GM12878 (cell line): ENCODE data around the gene ADAMTSL3. TPM values are rescaled to one million over a fixed set of nuclear protein-coding genes. Genes with fewer than 3 reads are reported as not detected.

Experiments
- ATF2 ChIP-seq: IDR thresholded peaks from 2 replicates; pipeline ENCODE4 v1.6.1; 2012; ENCODE audit warnings: low read length, inconsistent platforms
- ATF7 ChIP-seq: fragments of 450-650 bp; IDR thresholded peaks from 2 replicates; pipeline ENCODE4 v1.6.1; 2016; ENCODE audit warnings: low read depth, mild to moderate bottlenecking
- BACH1 ChIP-seq: fragments of 450-650 bp; IDR thresholded peaks from 2 replicates; pipeline ENCODE4 v1.6.1; 2017; ENCODE audit warnings: mild to moderate bottlenecking, borderline replicate concordance
- BCL11A ChIP-seq: IDR thresholded peaks from 2 replicates; pipeline ENCODE4 v1.6.1; 2011; ENCODE audit warnings: low read depth, low read length
- BMI1 ChIP-seq: fragments of 450-650 bp; IDR thresholded peaks from 2 replicates; pipeline ENCODE4 v1.6.1; 2016; ENCODE audit warnings: mild to moderate bottlenecking, moderate library complexity, borderline replicate concordance
- CHD2 ChIP-seq: IDR thresholded peaks from 2 replicates; pipeline ENCODE4 v1.6.1; 2011; ENCODE audit warnings: low read depth, low read length, improper control_type of control experiment, borderline replicate concordance
- DPF2 ChIP-seq: fragments of 450-650 bp; IDR thresholded peaks from 2 replicates; pipeline ENCODE4 v1.6.1; 2017; ENCODE audit warnings: mild to moderate bottlenecking
- FOXM1 ChIP-seq: IDR thresholded peaks from 2 replicates; pipeline ENCODE4 v1.6.1; 2012; ENCODE audit warnings: low read depth, mild to moderate bottlenecking, inconsistent platforms, low read length, moderate library complexity
- HDAC6 ChIP-seq: fragments of 200-600 bp; sonication (generic); IDR thresholded peaks from one replicate; pipeline ENCODE4 v1.8.0; 2017; ENCODE audit warnings: antibody characterized with exemption; ENCODE audit not compliant: unreplicated experiment
- JUND ChIP-seq: IDR thresholded peaks from 2 replicates; pipeline ENCODE4 v1.6.1; 2012; ENCODE audit warnings: low read depth, mild to moderate bottlenecking, low read length, improper control_type of control experiment, moderate library complexity
- NBN ChIP-seq: fragments of 450-650 bp; IDR thresholded peaks from 2 replicates; pipeline ENCODE4 v1.6.1; 2016
- POLR2A ChIP-seq: IDR thresholded peaks from 2 replicates; pipeline ENCODE4 v1.6.1; 2011; ENCODE audit warnings: low read depth, mild to moderate bottlenecking, low read length
- RELA ChIP-seq: fragments of 450-650 bp; IDR thresholded peaks from 2 replicates; pipeline ENCODE4 v1.8.0; 2014; ENCODE audit warnings: borderline replicate concordance; ENCODE audit not compliant: partially characterized antibody
- RUNX3 ChIP-seq: IDR thresholded peaks from 2 replicates; pipeline ENCODE4 v1.6.1; 2012; ENCODE audit warnings: low read length, inconsistent platforms
- SP1 ChIP-seq: IDR thresholded peaks from one replicate; pipeline ENCODE4 v1.6.1; 2011; ENCODE audit warnings: low read depth, low read length
- SREBF2 ChIP-seq: IDR thresholded peaks from 2 replicates; pipeline ENCODE4 v1.6.1; 2012; ENCODE audit warnings: mild to moderate bottlenecking, low read length
- SRF ChIP-seq, 2 experiments: IDR thresholded peaks; 2 replicates each; pipeline ENCODE4 v1.6.1; 2011; ENCODE audit warnings: low read depth in 2 of 2, low read length in 2 of 2, mild to moderate bottlenecking in 1 of 2, moderate library complexity in 1 of 2
- WRNIP1 ChIP-seq: IDR thresholded peaks from 2 replicates; pipeline ENCODE4 v1.6.1; 2011; ENCODE audit warnings: low read depth, low read length, improper control_type of control experiment, borderline replicate concordance
- YBX1 ChIP-seq: fragments of 450-650 bp; IDR thresholded peaks from 2 replicates; pipeline ENCODE4 v1.6.1; 2016; ENCODE audit warnings: antibody characterized with exemption
- ZNF622 ChIP-seq: fragments of 450-650 bp; IDR thresholded peaks from 2 replicates; pipeline ENCODE4 v1.6.1; 2017; ENCODE audit warnings: mild to moderate bottlenecking, inconsistent platforms
- ZZZ3 ChIP-seq: IDR thresholded peaks from 2 replicates; pipeline ENCODE4 v1.6.1; 2011; ENCODE audit warnings: low read depth; ENCODE audit not compliant: control insufficient read depth, insufficient read length
- polyA plus RNA-seq, 11 experiments: library from polyadenylated mRNA; depleted of rRNA in 4 of 11; unstranded in 6 of 11; stranded (reverse) in 5 of 11; fragments of >200 nt; fragmentation: Nextera tagmentation in 4 of 11; fragmentation: Illumina TruSeq in 1 of 11; extraction: Ambion mirVana in 4 of 11; extraction: Trizol in 1 of 11; gene quantifications; 1 replicate in 1 of 11; 2 replicates in 10 of 11; pipeline versions ENCODE4 v1.2.1 to v1.2.3, GENCODE V29; 2011 to 2016; ENCODE audit warnings: inconsistent platforms in 2 of 11, missing spikeins in 2 of 11, low read depth in 1 of 11
- total RNA-seq, 4 experiments: library from RNA; depleted of rRNA in 3 of 4; stranded (reverse); fragments of >200 nt in 3 of 4; fragmentation: Illumina TruSeq in 1 of 4; extraction: Trizol in 1 of 4; gene quantifications; 2 replicates each; pipeline versions ENCODE4 v1.2.1 to v1.2.3, GENCODE V29; 2013 to 2021
- TF ChIP-seq, protein P1 (sequence below), 3 experiments: IDR thresholded peaks in 2 of 3; conservative IDR thresholded peaks in 1 of 3; 2 replicates each; pipeline ENCODE4 v1.5.1; 2011; ENCODE audit warnings: low read depth in 3 of 3, low read length in 3 of 3, mild to moderate bottlenecking in 3 of 3, control low read depth in 2 of 3, moderate library complexity in 2 of 3, inconsistent platforms in 1 of 3, mixed read lengths in 1 of 3; ENCODE audit not compliant: control insufficient read depth in 2 of 3, insufficient read depth in 1 of 3; ENCODE audit errors: extremely low read depth in 1 of 3
- TF ChIP-seq, protein P2 (sequence below): fragments of 450-650 bp; IDR thresholded peaks from 2 replicates; pipeline ENCODE4 v1.6.1; 2017; ENCODE audit warnings: mild to moderate bottlenecking, moderate library complexity
- TF ChIP-seq, protein P3 (sequence below): fragments of 450-650 bp; conservative IDR thresholded peaks from 2 replicates; pipeline ENCODE4 v1.6.1; 2017; ENCODE audit warnings: mild to moderate bottlenecking, moderate library complexity

The ADAMTSL3 gene
- total and polyA plus RNA-seq, 10 of the 15 experiments (the other 5 are each of a cell fraction or from before 2014, with no cell fraction given), result 0.01 to 0.28 (median 0.13) TPM

DNA sequence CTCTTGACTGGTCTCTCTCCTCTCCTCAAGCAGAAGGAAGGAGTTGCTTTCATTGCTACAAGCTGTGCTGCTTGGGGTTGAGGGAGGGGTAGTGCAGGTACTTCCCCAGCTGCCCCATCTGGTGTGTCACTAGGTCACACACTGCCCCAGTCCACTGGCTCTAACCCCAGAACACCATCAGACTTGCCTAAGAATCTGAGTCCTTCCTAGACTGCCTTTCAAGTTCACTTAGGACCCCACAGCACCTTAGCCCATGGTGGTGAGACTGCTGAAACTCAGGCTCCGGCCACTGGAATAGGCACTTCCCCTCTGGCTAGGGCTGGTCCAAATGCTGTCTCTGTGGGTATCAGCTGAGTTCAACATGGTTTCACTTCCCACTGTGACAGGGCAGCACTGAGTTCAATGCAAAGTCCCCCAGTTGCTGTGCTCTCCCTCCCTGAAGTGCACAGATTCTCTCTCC is 301.9 kb downstream of the ADAMTSL3 start (continued):
- TF ChIP-seq ATF2 (no peak), BCL11A (peak; percentile 47; the same call in 1 of the 2 replicates), CHD2 (peak; percentile 21; the same call in 1 of the 2 replicates), NBN (peak; percentile 85), ZZZ3 (no peak), RUNX3 (peak; percentile 82), RELA (peak; percentile 33), SP1 (peak; percentile 39), BACH1 (peak; percentile 58; the same call in 1 of the 2 replicates), SREBF2 (no peak), SRF (IDR thresholded peaks at IDR 0.05; ENCODE audit: low read depth in 2 of 2, low read length in 2 of 2) (no peak), JUND (no peak), ZNF622 (no peak), ATF7 (peak; percentile 65; the same call in 1 of the 2 replicates), WRNIP1 (no peak), POLR2A (peak; percentile 57), BMI1 (no peak), HDAC6 (no peak), YBX1 (no peak), DPF2 (peak; percentile 91), FOXM1 (no peak)
- TF ChIP-seq, protein P1, sequence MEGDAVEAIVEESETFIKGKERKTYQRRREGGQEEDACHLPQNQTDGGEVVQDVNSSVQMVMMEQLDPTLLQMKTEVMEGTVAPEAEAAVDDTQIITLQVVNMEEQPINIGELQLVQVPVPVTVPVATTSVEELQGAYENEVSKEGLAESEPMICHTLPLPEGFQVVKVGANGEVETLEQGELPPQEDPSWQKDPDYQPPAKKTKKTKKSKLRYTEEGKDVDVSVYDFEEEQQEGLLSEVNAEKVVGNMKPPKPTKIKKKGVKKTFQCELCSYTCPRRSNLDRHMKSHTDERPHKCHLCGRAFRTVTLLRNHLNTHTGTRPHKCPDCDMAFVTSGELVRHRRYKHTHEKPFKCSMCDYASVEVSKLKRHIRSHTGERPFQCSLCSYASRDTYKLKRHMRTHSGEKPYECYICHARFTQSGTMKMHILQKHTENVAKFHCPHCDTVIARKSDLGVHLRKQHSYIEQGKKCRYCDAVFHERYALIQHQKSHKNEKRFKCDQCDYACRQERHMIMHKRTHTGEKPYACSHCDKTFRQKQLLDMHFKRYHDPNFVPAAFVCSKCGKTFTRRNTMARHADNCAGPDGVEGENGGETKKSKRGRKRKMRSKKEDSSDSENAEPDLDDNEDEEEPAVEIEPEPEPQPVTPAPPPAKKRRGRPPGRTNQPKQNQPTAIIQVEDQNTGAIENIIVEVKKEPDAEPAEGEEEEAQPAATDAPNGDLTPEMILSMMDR (IDR thresholded peaks at IDR 0.05 in 2 of 3, conservative IDR thresholded peaks at IDR 0.05 in 1 of 3; ENCODE audit: control insufficient read depth in 2 of 3, extremely low read depth in 1 of 3, insufficient read depth in 1 of 3, low read depth in 3 of 3, low read length in 3 of 3), result no peak
- TF ChIP-seq, protein P2, sequence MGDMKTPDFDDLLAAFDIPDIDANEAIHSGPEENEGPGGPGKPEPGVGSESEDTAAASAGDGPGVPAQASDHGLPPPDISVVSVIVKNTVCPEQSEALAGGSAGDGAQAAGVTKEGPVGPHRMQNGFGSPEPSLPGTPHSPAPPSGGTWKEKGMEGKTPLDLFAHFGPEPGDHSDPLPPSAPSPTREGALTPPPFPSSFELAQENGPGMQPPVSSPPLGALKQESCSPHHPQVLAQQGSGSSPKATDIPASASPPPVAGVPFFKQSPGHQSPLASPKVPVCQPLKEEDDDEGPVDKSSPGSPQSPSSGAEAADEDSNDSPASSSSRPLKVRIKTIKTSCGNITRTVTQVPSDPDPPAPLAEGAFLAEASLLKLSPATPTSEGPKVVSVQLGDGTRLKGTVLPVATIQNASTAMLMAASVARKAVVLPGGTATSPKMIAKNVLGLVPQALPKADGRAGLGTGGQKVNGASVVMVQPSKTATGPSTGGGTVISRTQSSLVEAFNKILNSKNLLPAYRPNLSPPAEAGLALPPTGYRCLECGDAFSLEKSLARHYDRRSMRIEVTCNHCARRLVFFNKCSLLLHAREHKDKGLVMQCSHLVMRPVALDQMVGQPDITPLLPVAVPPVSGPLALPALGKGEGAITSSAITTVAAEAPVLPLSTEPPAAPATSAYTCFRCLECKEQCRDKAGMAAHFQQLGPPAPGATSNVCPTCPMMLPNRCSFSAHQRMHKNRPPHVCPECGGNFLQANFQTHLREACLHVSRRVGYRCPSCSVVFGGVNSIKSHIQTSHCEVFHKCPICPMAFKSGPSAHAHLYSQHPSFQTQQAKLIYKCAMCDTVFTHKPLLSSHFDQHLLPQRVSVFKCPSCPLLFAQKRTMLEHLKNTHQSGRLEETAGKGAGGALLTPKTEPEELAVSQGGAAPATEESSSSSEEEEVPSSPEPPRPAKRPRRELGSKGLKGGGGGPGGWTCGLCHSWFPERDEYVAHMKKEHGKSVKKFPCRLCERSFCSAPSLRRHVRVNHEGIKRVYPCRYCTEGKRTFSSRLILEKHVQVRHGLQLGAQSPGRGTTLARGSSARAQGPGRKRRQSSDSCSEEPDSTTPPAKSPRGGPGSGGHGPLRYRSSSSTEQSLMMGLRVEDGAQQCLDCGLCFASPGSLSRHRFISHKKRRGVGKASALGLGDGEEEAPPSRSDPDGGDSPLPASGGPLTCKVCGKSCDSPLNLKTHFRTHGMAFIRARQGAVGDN, result 0 out of 2 replicates have a peak, but pooled peaks have one; percentile 22
- TF ChIP-seq, protein P3, sequence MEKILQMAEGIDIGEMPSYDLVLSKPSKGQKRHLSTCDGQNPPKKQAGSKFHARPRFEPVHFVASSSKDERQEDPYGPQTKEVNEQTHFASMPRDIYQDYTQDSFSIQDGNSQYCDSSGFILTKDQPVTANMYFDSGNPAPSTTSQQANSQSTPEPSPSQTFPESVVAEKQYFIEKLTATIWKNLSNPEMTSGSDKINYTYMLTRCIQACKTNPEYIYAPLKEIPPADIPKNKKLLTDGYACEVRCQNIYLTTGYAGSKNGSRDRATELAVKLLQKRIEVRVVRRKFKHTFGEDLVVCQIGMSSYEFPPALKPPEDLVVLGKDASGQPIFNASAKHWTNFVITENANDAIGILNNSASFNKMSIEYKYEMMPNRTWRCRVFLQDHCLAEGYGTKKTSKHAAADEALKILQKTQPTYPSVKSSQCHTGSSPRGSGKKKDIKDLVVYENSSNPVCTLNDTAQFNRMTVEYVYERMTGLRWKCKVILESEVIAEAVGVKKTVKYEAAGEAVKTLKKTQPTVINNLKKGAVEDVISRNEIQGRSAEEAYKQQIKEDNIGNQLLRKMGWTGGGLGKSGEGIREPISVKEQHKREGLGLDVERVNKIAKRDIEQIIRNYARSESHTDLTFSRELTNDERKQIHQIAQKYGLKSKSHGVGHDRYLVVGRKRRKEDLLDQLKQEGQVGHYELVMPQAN, result no peak
